ENCODE measurements around the gene SIKE1.
"Not testable (repeated sequence)": the region's sequence is repeated elsewhere in the genome, so short reads cannot be mapped to it uniquely, and the experiment has no call there.

The SIKE1 gene

GRCh38 chr1:114803001-114803400 is 22.5 kb upstream of the SIKE1 start:
- DNase-seq: no peak
- Histone ChIP-seq H3K36me3 (no peaks in the 10 kb centered on the region), H3K9me3 (no peaks in the 10 kb centered on the region), H3K4me1 (no peaks in the 10 kb centered on the region), H3K4me3 (ENCODE audit: low read depth, low read length) (no peak overlapping the region), H3K27me3 (peaks cover 12% of the 10 kb centered on the region)
- no peak for TF ChIP-seq CTCF (IDR thresholded peaks at IDR 0.05; ENCODE audit: low read depth, low read length)

DNA sequence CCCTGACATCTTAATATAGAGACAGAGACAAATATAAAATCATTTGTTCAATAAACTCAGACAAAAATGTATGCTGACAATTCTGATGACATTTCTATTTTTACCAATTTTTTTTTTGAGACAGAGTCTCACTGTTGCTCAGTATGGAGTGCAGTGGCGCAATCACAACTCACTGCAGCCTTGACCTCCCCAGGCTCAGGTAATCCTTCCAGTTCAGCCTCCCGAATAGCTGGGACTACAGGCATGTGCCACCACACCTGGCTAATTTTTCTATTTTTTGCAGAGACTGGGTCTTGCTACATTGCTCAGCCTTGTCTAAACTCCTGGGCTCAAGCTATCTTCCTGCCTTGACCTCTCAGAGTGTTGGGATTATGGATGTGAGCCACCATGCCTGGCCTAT is 13.6 kb upstream of the SIKE1 start:
- Histone ChIP-seq H3K27me3 (peaks cover 20% of the 10 kb centered on the region; the same call in 1 of the 2 replicates), H3K4me3 (ENCODE audit: low read depth, low read length) (no peak overlapping the region), H3K4me1 (no peaks in the 10 kb centered on the region), H3K36me3 (no peaks in the 10 kb centered on the region), H3K9me3 (no peaks in the 10 kb centered on the region)
- DNase-seq: no peak
- TF ChIP-seq CTCF (IDR thresholded peaks at IDR 0.05; ENCODE audit: low read depth, low read length): no peak

DNA sequence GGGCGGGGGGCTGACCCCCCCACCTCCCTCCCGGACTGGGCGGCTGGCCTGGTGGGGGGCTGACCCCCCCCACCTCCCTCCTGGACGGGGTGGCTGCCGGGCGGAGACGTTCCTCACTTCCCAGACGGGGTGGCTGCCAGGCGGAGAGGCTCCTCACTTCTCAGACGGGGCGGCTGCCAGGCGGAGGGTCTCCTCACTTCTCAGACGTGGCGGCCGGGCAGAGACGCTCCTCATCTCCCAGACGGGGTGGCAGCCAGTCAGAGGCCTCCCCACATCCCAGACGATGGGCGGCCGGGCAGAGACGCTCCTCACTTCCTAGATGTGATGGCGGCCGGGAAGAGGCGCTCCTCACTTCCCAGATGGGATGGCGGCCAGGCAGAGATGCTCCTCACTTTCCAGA is 10.1 kb upstream of the SIKE1 start:
- not testable (repeated sequence) for H3K4me3 ChIP-seq (ENCODE audit: low read depth, low read length)

DNA sequence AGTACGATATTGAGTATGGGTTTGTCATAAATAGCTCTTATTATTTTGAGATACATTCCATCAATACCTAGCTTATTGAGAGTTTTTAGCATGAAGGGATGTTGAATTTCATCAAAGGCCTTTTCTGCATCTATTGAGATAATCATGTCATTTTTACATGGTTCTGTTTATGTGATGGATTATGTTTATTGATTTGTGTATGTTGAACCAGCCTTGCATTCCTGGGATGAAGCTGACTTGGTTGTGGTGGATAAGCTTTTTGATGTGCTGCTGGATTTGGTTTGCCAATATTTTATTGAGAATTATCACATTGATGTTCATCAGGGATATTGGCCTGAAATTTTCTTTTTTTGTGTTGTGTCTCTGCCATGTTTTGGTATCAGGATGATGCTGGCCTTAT is 6.0 kb upstream of the SIKE1 start:
- not testable (repeated sequence) for H3K4me1 ChIP-seq; H3K27me3 ChIP-seq; DNase-seq; H3K9me3 ChIP-seq; H3K36me3 ChIP-seq; H3K4me3 ChIP-seq (ENCODE audit: low read depth, low read length)

More for the DNA sequence above, 10.1 kb upstream of the SIKE1 start:
- not testable (repeated sequence) for H3K4me1 ChIP-seq, DNase-seq, H3K36me3 ChIP-seq, H3K9me3 ChIP-seq
- peaks cover 15% of the 10 kb centered on the region; the same call in 1 of the 2 replicates for H3K27me3 ChIP-seq

DNA sequence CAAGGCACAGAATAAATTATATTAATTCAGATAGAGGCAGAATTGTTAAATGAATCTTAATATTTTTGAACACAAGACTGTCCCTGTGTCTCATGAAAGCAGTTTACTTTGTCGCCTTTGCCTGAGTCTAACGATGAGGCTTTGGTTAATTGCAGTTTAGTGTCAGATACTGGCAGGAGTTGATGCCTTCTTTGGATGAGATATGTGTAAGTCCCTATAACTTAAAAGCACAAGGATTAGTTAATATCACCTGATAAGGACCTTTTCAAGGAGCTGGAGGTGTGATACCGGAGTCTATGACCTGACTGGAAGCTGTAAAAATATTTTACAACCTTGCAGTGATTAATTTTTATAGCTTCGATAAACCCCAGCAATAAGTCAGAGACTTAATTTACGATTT is 2.0 kb upstream of the SIKE1 start:
- peaks cover 13% of the 10 kb centered on the region for H3K36me3 ChIP-seq
- no peaks in the 10 kb centered on the region for H3K4me1 ChIP-seq
- H3K4me3 ChIP-seq (ENCODE audit: low read depth, low read length): no peak overlapping the region
- no peaks in the 10 kb centered on the region; the same call in 1 of the 2 replicates for H3K9me3 ChIP-seq
- H3K27me3 ChIP-seq: peaks cover 7% of the 10 kb centered on the region; the same call in 1 of the 2 replicates
- TF ChIP-seq CTCF (IDR thresholded peaks at IDR 0.05; ENCODE audit: low read depth, low read length): no peak
- DNase-seq: no peak

- Histone ChIP-seq H3K36me3 (peaks cover 34% of the 10 kb centered on the region), H3K4me1 (no peaks in the 10 kb centered on the region), H3K27me3 (peaks cover 7% of the 10 kb centered on the region; the same call in 1 of the 2 replicates), H3K4me3 (ENCODE audit: low read depth, low read length) (peak overlapping the region; percentile 80), H3K9me3 (no peaks in the 10 kb centered on the region)
- no peak for TF ChIP-seq CTCF (IDR thresholded peaks at IDR 0.05; ENCODE audit: low read depth, low read length)
- no peak for DNase-seq
Measured at GRCh38 chr1:114779722-114780121, 763 bp downstream of the SIKE1 start.

DNA sequence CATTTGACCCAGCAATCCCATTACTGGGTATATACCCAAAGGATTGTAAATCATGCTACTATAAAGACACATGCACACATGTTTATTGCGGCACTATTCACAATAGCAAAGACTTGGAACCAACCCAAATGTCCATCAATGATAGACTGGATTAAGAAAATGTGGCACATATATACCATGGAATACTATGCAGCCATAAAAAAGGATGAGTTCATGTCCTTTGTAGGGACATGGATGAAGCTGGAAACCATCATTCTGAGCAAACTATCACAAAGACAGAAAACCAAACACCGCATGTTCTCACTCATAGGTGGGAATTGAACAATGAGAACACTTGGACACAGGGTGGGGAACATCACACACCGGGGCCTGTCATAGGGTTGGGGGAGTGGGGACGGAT is 3.8 kb downstream of the SIKE1 start:
- not testable (repeated sequence) for DNase-seq; H3K27me3 ChIP-seq; H3K9me3 ChIP-seq; H3K4me1 ChIP-seq; H3K4me3 ChIP-seq (ENCODE audit: low read depth, low read length)
- peaks cover 43% of the 10 kb centered on the region for H3K36me3 ChIP-seq

GRCh38 chr1:114771992-114772391 is 8.5 kb downstream of the SIKE1 start:
- no peak overlapping the region for H3K4me3 ChIP-seq (ENCODE audit: low read depth, low read length)
- no peak for TF ChIP-seq CTCF (IDR thresholded peaks at IDR 0.05; ENCODE audit: low read depth, low read length)
- H3K27me3 ChIP-seq: no peaks in the 10 kb centered on the region
- H3K4me1 ChIP-seq: no peaks in the 10 kb centered on the region
- H3K36me3 ChIP-seq: peaks cover 25% of the 10 kb centered on the region
- DNase-seq: no peak
- H3K9me3 ChIP-seq: no peaks in the 10 kb centered on the region

All from BE2C (cell line).